Loucy (cell line): Measurements from ENCODE around the gene HS3ST5.

Experiments used
- CTCF ChIP-seq: fragments of 200-600 bp; sonication (generic); conservative IDR thresholded peaks from 2 replicates; pipeline ENCODE4 v1.5.1; 2014; ENCODE audit warnings: mild to moderate bottlenecking, antibody characterized with exemption, low read length
- EZH2phosphoT487 ChIP-seq: fragments of 200-600 bp; IDR thresholded peaks from 2 replicates; pipeline ENCODE4 v1.6.1; 2018; ENCODE audit warnings: antibody characterized with exemption, mild to moderate bottlenecking, moderate library complexity, borderline replicate concordance

- TF ChIP-seq CTCF (no peak), EZH2phosphoT487 (no peak)
Observed at GRCh38 chr6:114284281-114284680, 58.5 kb downstream of the HS3ST5 start.
